K562 (cell line): ENCODE measurements around the gene MED15. TPM values are rescaled to one million over a fixed set of nuclear protein-coding genes. Genes with fewer than 3 reads are reported as not detected.

Experiments used
- MBD2 ChIP-seq: sonication (generic); IDR thresholded peaks from 2 replicates; pipeline ENCODE4 v1.6.1; 2016; ENCODE audit warnings: low read depth, borderline replicate concordance
- PHTF2 ChIP-seq: fragments of 250-450 bp; sonication (Bioruptor Pico); IDR thresholded peaks from 2 replicates; pipeline ENCODE4 v1.5.0; 2021; ENCODE audit warnings: mild to moderate bottlenecking
- TEAD1 ChIP-seq, 2 experiments: fragments of 450-650 bp in 1 of 2; sonication (generic) in 1 of 2; formaldehyde crosslinking; IDR thresholded peaks; 2 replicates each; pipeline versions ENCODE4 v1.4.0 to v1.8.0; 2020 to 2022; ENCODE audit warnings: mild to moderate bottlenecking in 2 of 2, missing genetic modification reagents in 1 of 2
- ZNF124 ChIP-seq: sonication (generic); formaldehyde crosslinking; IDR thresholded peaks from 2 replicates; pipeline ENCODE4 v1.8.1; 2022; ENCODE audit warnings: missing genetic modification reagents
- ZNF143 ChIP-seq: sonication (generic); formaldehyde crosslinking; IDR thresholded peaks from 2 replicates; pipeline ENCODE4 v1.9.0; 2022; ENCODE audit warnings: mild to moderate bottlenecking, missing genetic modification reagents
- polyA plus RNA-seq, 8 experiments: library from polyadenylated mRNA; depleted of rRNA in 4 of 8; stranded (reverse) in 5 of 8; unstranded in 3 of 8; fragments of >200 nt; fragmentation: Nextera tagmentation in 2 of 8; fragmentation: Illumina TruSeq in 1 of 8; extraction: Ambion mirVana in 2 of 8; extraction: Trizol in 1 of 8; gene quantifications; 2 replicates each; pipeline versions ENCODE4 v1.2.1 to v1.2.3, GENCODE V29; 2011 to 2014; ENCODE audit warnings: inconsistent platforms in 1 of 8, missing spikeins in 1 of 8
- total RNA-seq, 7 experiments: library from RNA; depleted of rRNA in 6 of 7; stranded (reverse); fragments of >200 nt in 6 of 7; fragmentation: Illumina TruSeq in 2 of 7; extraction: Trizol in 2 of 7; gene quantifications; 2 replicates each; pipeline versions ENCODE4 v1.2.1 to v1.2.3, GENCODE V29; 2011 to 2021; ENCODE audit warnings: low replicate concordance in 1 of 7
- TF ChIP-seq, protein P1 (sequence below): fragments of 200-600 bp; sonication (generic); IDR thresholded peaks from one replicate; pipeline ENCODE4 v1.6.1; 2012; ENCODE audit warnings: mild to moderate bottlenecking, low read depth, low read length, inconsistent platforms

Gene MED15
- total and polyA plus RNA-seq, 9 of the 15 experiments (the other 6 are each of a cell fraction or from before 2014, with no cell fraction given), result 4.0 to 271 (median 60.1) TPM

GRCh38 chr22:20533095-20533878 lies 25.9 kb downstream of the MED15 start (continued):
- TF ChIP-seq, protein P1, sequence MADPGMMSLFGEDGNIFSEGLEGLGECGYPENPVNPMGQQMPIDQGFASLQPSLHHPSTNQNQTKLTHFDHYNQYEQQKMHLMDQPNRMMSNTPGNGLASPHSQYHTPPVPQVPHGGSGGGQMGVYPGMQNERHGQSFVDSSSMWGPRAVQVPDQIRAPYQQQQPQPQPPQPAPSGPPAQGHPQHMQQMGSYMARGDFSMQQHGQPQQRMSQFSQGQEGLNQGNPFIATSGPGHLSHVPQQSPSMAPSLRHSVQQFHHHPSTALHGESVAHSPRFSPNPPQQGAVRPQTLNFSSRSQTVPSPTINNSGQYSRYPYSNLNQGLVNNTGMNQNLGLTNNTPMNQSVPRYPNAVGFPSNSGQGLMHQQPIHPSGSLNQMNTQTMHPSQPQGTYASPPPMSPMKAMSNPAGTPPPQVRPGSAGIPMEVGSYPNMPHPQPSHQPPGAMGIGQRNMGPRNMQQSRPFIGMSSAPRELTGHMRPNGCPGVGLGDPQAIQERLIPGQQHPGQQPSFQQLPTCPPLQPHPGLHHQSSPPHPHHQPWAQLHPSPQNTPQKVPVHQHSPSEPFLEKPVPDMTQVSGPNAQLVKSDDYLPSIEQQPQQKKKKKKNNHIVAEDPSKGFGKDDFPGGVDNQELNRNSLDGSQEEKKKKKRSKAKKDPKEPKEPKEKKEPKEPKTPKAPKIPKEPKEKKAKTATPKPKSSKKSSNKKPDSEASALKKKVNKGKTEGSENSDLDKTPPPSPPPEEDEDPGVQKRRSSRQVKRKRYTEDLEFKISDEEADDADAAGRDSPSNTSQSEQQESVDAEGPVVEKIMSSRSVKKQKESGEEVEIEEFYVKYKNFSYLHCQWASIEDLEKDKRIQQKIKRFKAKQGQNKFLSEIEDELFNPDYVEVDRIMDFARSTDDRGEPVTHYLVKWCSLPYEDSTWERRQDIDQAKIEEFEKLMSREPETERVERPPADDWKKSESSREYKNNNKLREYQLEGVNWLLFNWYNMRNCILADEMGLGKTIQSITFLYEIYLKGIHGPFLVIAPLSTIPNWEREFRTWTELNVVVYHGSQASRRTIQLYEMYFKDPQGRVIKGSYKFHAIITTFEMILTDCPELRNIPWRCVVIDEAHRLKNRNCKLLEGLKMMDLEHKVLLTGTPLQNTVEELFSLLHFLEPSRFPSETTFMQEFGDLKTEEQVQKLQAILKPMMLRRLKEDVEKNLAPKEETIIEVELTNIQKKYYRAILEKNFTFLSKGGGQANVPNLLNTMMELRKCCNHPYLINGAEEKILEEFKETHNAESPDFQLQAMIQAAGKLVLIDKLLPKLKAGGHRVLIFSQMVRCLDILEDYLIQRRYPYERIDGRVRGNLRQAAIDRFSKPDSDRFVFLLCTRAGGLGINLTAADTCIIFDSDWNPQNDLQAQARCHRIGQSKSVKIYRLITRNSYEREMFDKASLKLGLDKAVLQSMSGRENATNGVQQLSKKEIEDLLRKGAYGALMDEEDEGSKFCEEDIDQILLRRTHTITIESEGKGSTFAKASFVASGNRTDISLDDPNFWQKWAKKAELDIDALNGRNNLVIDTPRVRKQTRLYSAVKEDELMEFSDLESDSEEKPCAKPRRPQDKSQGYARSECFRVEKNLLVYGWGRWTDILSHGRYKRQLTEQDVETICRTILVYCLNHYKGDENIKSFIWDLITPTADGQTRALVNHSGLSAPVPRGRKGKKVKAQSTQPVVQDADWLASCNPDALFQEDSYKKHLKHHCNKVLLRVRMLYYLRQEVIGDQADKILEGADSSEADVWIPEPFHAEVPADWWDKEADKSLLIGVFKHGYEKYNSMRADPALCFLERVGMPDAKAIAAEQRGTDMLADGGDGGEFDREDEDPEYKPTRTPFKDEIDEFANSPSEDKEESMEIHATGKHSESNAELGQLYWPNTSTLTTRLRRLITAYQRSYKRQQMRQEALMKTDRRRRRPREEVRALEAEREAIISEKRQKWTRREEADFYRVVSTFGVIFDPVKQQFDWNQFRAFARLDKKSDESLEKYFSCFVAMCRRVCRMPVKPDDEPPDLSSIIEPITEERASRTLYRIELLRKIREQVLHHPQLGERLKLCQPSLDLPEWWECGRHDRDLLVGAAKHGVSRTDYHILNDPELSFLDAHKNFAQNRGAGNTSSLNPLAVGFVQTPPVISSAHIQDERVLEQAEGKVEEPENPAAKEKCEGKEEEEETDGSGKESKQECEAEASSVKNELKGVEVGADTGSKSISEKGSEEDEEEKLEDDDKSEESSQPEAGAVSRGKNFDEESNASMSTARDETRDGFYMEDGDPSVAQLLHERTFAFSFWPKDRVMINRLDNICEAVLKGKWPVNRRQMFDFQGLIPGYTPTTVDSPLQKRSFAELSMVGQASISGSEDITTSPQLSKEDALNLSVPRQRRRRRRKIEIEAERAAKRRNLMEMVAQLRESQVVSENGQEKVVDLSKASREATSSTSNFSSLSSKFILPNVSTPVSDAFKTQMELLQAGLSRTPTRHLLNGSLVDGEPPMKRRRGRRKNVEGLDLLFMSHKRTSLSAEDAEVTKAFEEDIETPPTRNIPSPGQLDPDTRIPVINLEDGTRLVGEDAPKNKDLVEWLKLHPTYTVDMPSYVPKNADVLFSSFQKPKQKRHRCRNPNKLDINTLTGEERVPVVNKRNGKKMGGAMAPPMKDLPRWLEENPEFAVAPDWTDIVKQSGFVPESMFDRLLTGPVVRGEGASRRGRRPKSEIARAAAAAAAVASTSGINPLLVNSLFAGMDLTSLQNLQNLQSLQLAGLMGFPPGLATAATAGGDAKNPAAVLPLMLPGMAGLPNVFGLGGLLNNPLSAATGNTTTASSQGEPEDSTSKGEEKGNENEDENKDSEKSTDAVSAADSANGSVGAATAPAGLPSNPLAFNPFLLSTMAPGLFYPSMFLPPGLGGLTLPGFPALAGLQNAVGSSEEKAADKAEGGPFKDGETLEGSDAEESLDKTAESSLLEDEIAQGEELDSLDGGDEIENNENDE, result peak; percentile 70
- TF ChIP-seq ZNF124 (CRISPR knock-in tag) (peak; percentile 73; the same call in 1 of the 2 replicates), PHTF2 (CRISPR knock-in tag) (no peak), TEAD1 (CRISPR knock-in tag; IDR thresholded peaks at IDR 0.05) (no peak), ZNF143 (CRISPR knock-in tag) (0 out of 2 replicates have a peak, but pooled peaks have one; percentile 43), MBD2 (no peak)
- TF ChIP-seq, all 486 proteins: peak for 22
